PC-3 (cell line): ENCODE results near the gene ZNF76. TPM values are rescaled to one million over a fixed set of nuclear protein-coding genes. Genes with fewer than 3 reads are reported as not detected.

Experiments
- ATAC-seq: fragments of 200-7000 bp; cut with Tn5 transposase; 2 replicates; pipeline ENCODE4 v1.9.1; 2020; ENCODE audit warnings: mild to moderate bottlenecking, moderate library complexity
- BruUV-seq: library from RNA; stranded (reverse); fragments of 400-500 nt; replicated peaks from 2 replicates; lab custom pipeline; 2021; lab: Mats Ljungman, UMichigan
- CTCF ChIA-PET: fragments of 300-600 bp; sonication (Branson Sonifier 250); formaldehyde crosslinking; loops from one replicate; lab custom pipeline; 2022; ENCODE audit warnings: antibody characterized with exemption; lab: Charles Lee
- POLR2A ChIA-PET: fragments of 300-600 bp; sonication (Branson Sonifier 250); formaldehyde crosslinking; loops from one replicate; lab custom pipeline; 2022; ENCODE audit warnings: antibody characterized with exemption; ENCODE audit not compliant: unreplicated experiment; lab: Charles Lee
- DNase-seq: peaks from one replicate; pipeline ENCODE4 v3.0.0-alpha.2; 2015
- H2AFZ ChIP-seq: fragments of 300-600 bp; sonication (generic); 2 replicates; pipeline ENCODE4 v1.6.0; 2016; ENCODE audit warnings: antibody characterized with exemption, low read length
- H3F3A ChIP-seq: fragments of 300-600 bp; sonication (generic); one replicate; pipeline ENCODE4 v1.6.0; 2017; ENCODE audit warnings: antibody characterized with exemption, low read length, control low read depth, mild to moderate bottlenecking; ENCODE audit not compliant: unreplicated experiment
- H3K27ac ChIP-seq: fragments of 300-600 bp; sonication (generic); 2 replicates; pipeline ENCODE4 v1.5.1; 2016; ENCODE audit warnings: mild to moderate bottlenecking, low read length
- H3K27me3 ChIP-seq: fragments of 300-600 bp; sonication (generic); 2 replicates; pipeline ENCODE4 v1.6.1; 2016; ENCODE audit warnings: low read length, mixed read lengths
- H3K36me3 ChIP-seq: fragments of 300-600 bp; sonication (generic); 2 replicates; pipeline ENCODE4 v1.6.1; 2016; ENCODE audit warnings: low read depth, mixed run types, low read length, mixed read lengths
- H3K4me1 ChIP-seq: fragments of 300-600 bp; sonication (generic); 2 replicates; pipeline ENCODE4 v1.5.1; 2016; ENCODE audit warnings: low read length; ENCODE audit not compliant: insufficient read depth
- H3K4me2 ChIP-seq: fragments of 300-600 bp; sonication (generic); 2 replicates; pipeline ENCODE4 v1.6.0; 2016; ENCODE audit warnings: low read length
- H3K4me3 ChIP-seq: fragments of 300-600 bp; sonication (generic); 2 replicates; pipeline ENCODE4 v1.5.1; 2016; ENCODE audit warnings: mild to moderate bottlenecking, low read length, mixed read lengths
- H3K79me2 ChIP-seq: fragments of 300-600 bp; sonication (generic); 2 replicates; pipeline ENCODE4 v1.6.1; 2017; ENCODE audit warnings: low read length, mixed read lengths
- H3K9ac ChIP-seq: fragments of 300-600 bp; sonication (generic); 2 replicates; pipeline ENCODE4 v1.6.0; 2016; ENCODE audit warnings: mild to moderate bottlenecking, low read length
- H3K9me2 ChIP-seq: fragments of 300-600 bp; sonication (generic); replicated peaks from 2 replicates; pipeline ENCODE4 v1.6.1; 2016; ENCODE audit warnings: mixed run types, low read length, mixed read lengths
- H3K9me3 ChIP-seq: fragments of 300-600 bp; sonication (generic); 2 replicates; pipeline ENCODE4 v1.6.1; 2016; ENCODE audit warnings: low read length, mixed read lengths
- H4K20me1 ChIP-seq: fragments of 300-600 bp; sonication (generic); 2 replicates; pipeline ENCODE4 v1.6.1; 2016; ENCODE audit warnings: low read length, mixed read lengths
- CTCF ChIP-seq: fragments of 300-600 bp; sonication (generic); conservative IDR thresholded peaks from 2 replicates; pipeline ENCODE4 v1.5.1; 2017; ENCODE audit warnings: antibody characterized with exemption, low read depth, mild to moderate bottlenecking, low read length
- EZH2 ChIP-seq: fragments of 300-600 bp; sonication (generic); IDR thresholded peaks from one replicate; pipeline ENCODE4 v1.6.1; 2017; ENCODE audit warnings: antibody characterized with exemption, mild to moderate bottlenecking, low read length; ENCODE audit not compliant: unreplicated experiment
- EZH2phosphoT487 ChIP-seq: fragments of 300-600 bp; sonication (generic); IDR thresholded peaks from 2 replicates; pipeline ENCODE4 v1.6.1; 2018; ENCODE audit warnings: mild to moderate bottlenecking, antibody characterized with exemption, low read length, borderline replicate concordance
- intact Hi-C: fragments of 100-400 bp; cut with micrococcal nuclease; formaldehyde crosslinking; loops from 2 replicates; pipeline ENCODE4 v1.9.0; 2023
- total RNA-seq: library from RNA; depleted of rRNA; stranded (reverse); fragments of >200 nt; gene quantifications from 2 replicates; pipeline ENCODE4 v1.2.3, GENCODE V29; 2014

ZNF76 gene
- total RNA-seq, 1 experiment from 2014 or later = 20.8 TPM

GRCh38 chr6:35253249-35253648 is 6.3 kb upstream of the ZNF76 start:
- H3K27me3 ChIP-seq = no peaks in the 10 kb centered on the region

GRCh38 chr6:35258336-35258735 is 1.2 kb upstream of the ZNF76 start:
- ATAC-seq (no peak), DNase-seq (no peak)
- CTCF ChIA-PET = no interaction called here
- peak overlapping the region; percentile 95 for H3K4me2 ChIP-seq
- peaks cover 14% of the 10 kb centered on the region for H3K4me1 ChIP-seq
- H3K79me2 ChIP-seq = peaks cover 21% of the 10 kb centered on the region
- H3K4me3 ChIP-seq = peak overlapping the region; percentile 89
- no peaks in the 10 kb centered on the region for H3K27me3 ChIP-seq
- no peaks in the 10 kb centered on the region for H3F3A ChIP-seq
- H3K36me3 ChIP-seq = no peaks in the 10 kb centered on the region
- peak overlapping the region; percentile 82; the same call in 1 of the 2 replicates for H2AFZ ChIP-seq
- peak overlapping the region; percentile 77 for H3K27ac ChIP-seq
- H3K9me3 ChIP-seq = no peaks in the 10 kb centered on the region
- BruUV-seq = no TSS peak
- intact Hi-C loops = no loop called here
- H3K9ac ChIP-seq = peak overlapping the region; percentile 97
- no peak for TF ChIP-seq CTCF
- TF ChIP-seq EZH2phosphoT487 = no peak
- TF ChIP-seq EZH2 = no peak
- no peaks in the 10 kb centered on the region for H4K20me1 ChIP-seq
- POLR2A ChIA-PET = no interaction called here
- H3K9me2 ChIP-seq = no peaks in the 10 kb centered on the region

More at GRCh38 chr6:35253249-35253648, 6.3 kb upstream of the ZNF76 start:
- intact Hi-C loops = no loop called here
- H3K4me3 ChIP-seq = no peak overlapping the region
- peaks cover 2% of the 10 kb centered on the region; the same call in 1 of the 2 replicates for H3K79me2 ChIP-seq
- ChIA-PET POLR2A (no interaction called here), CTCF (no interaction called here)
- DNase-seq (no peak), ATAC-seq (no peak)
- no peaks in the 10 kb centered on the region for H3K9me3 ChIP-seq
- no TSS peak for BruUV-seq
- no peaks in the 10 kb centered on the region for H3K36me3 ChIP-seq
- TF ChIP-seq EZH2 = no peak
- TF ChIP-seq EZH2phosphoT487 = no peak
- no peak for TF ChIP-seq CTCF
- no peaks in the 10 kb centered on the region for H3F3A ChIP-seq
- no peak overlapping the region for H3K9ac ChIP-seq
- no peaks in the 10 kb centered on the region for H3K9me2 ChIP-seq
- no peak overlapping the region for H3K4me2 ChIP-seq
- H2AFZ ChIP-seq = no peak overlapping the region
- 0 out of 2 replicates have a peak, but pooled peaks cover 2% of the 10 kb centered on the region for H3K4me1 ChIP-seq
- H3K27ac ChIP-seq = no peak overlapping the region
- no peaks in the 10 kb centered on the region for H4K20me1 ChIP-seq

GRCh38 chr6:35258858-35259193 is 709 bp upstream of the ZNF76 start:
- H3K4me2 ChIP-seq = peak overlapping the region; percentile 95
- CTCF ChIA-PET = interaction anchor here (0.6 kb wide), 2 partner anchors 66 to 233 kb away, joined by 3 to 11 read pairs; no protein-coding TSS in a partner anchor
- no peaks in the 10 kb centered on the region for H4K20me1 ChIP-seq
- POLR2A ChIA-PET = interaction anchor here (0.6 kb wide), 1 partner anchor 146 kb away, joined by 3 read pairs; no protein-coding TSS in a partner anchor
- peaks cover 14% of the 10 kb centered on the region for H3K4me1 ChIP-seq
- intact Hi-C loops = no loop called here
- no peaks in the 10 kb centered on the region for H3K27me3 ChIP-seq
- peaks cover 21% of the 10 kb centered on the region for H3K79me2 ChIP-seq
- peak overlapping the region; percentile 82 for H2AFZ ChIP-seq
- ATAC-seq (peak; percentile 37), DNase-seq (no peak)
- no peaks in the 10 kb centered on the region for H3F3A ChIP-seq
- TF ChIP-seq CTCF (peak; percentile 19; the same call in 1 of the 2 replicates), EZH2 (no peak)
- TSS peak; percentile 67 for BruUV-seq
- peak overlapping the region; percentile 77 for H3K27ac ChIP-seq
- no peaks in the 10 kb centered on the region for H3K9me3 ChIP-seq
- peak overlapping the region; percentile 97 for H3K9ac ChIP-seq
- H3K9me2 ChIP-seq = no peaks in the 10 kb centered on the region
- H3K4me3 ChIP-seq = peak overlapping the region; percentile 89
- no peaks in the 10 kb centered on the region for H3K36me3 ChIP-seq
